B cell (primary cell): ENCODE data around the gene CYP2U1.

ENCODE experiments used
- CTCF ChIP-seq: fragments of 200-600 bp; IDR thresholded peaks from one replicate; pipeline ENCODE4 v1.8.0; 2022; ENCODE audit warnings: antibody characterized with exemption, mild to moderate bottlenecking
- EZH2 ChIP-seq: IDR thresholded peaks from 2 replicates; pipeline ENCODE4 v1.6.1; 2012; ENCODE audit warnings: borderline replicate concordance, low read depth, mild to moderate bottlenecking, moderate library complexity, low read length; ENCODE audit not compliant: insufficient read depth, poor library complexity, severe bottlenecking

GRCh38 chr4:107896646-107897045, 34.7 kb upstream of the CYP2U1 start:
- TF ChIP-seq CTCF = no peak
- no peak for TF ChIP-seq EZH2
